H1 (cell line): ENCODE measurements around the gene SERPINA1. TPM values are rescaled to one million over a fixed set of nuclear protein-coding genes. Genes with fewer than 3 reads are reported as not detected.

Experiments used
- CTCF ChIA-PET: fragments of 300-600 bp; sonication (Branson Sonifier 250); formaldehyde crosslinking; loops from one replicate; lab custom pipeline; 2021; ENCODE audit not compliant: partially characterized antibody; lab: Charles Lee
- POLR2A ChIA-PET: fragments of 300-600 bp; sonication (Branson Sonifier 250); formaldehyde crosslinking; loops from one replicate; lab custom pipeline; 2021; ENCODE audit warnings: inconsistent platforms; ENCODE audit not compliant: partially characterized antibody; lab: Charles Lee
- DNase-seq, 2 experiments: peaks; one replicate each; pipeline versions ENCODE4 v3.0.0 to v3.0.0-alpha.2; 2010 to 2022; ENCODE audit warnings: low spot score in 2 of 2, low read depth in 1 of 2, mixed read lengths in 1 of 2
- FAIRE-seq: peaks from 2 replicates; lab custom pipeline; 2011; peaks lifted over from hg19 to GRCh38; lab: Jason Lieb, UNC
- H2AFZ ChIP-seq: 2 replicates; pipeline ENCODE4 v1.8.1; 2012; ENCODE audit warnings: low read length, inconsistent platforms
- H2AK5ac ChIP-seq: 2 replicates; pipeline ENCODE4 v1.6.1; 2013; ENCODE audit warnings: low read depth, low read length
- H2BK120ac ChIP-seq: replicated peaks from 2 replicates; pipeline ENCODE3; 2013; ENCODE audit warnings: low read depth, low read length, inconsistent platforms
- H2BK12ac ChIP-seq: 2 replicates; pipeline ENCODE4 v1.6.1; 2013; ENCODE audit warnings: low read depth, low read length
- H2BK15ac ChIP-seq: 2 replicates; pipeline ENCODE4 v1.6.1; 2013; ENCODE audit warnings: low read length
- H2BK20ac ChIP-seq: 2 replicates; pipeline ENCODE4 v1.6.1; 2013; ENCODE audit warnings: low read length
- H2BK5ac ChIP-seq: 2 replicates; pipeline ENCODE4 v1.6.1; 2013; ENCODE audit warnings: low read depth, low read length
- H3K14ac ChIP-seq: 2 replicates; pipeline ENCODE4 v1.6.1; 2013; ENCODE audit warnings: inconsistent platforms; ENCODE audit not compliant: insufficient read length
- H3K18ac ChIP-seq: 2 replicates; pipeline ENCODE4 v1.6.1; 2013; ENCODE audit warnings: low read length; ENCODE audit errors: extremely low read depth
- H3K23ac ChIP-seq: 2 replicates; pipeline ENCODE4 v1.6.1; 2013; ENCODE audit warnings: inconsistent platforms; ENCODE audit not compliant: insufficient read length
- H3K23me2 ChIP-seq: 2 replicates; pipeline ENCODE4 v1.6.1; 2013; ENCODE audit warnings: low read depth, low read length
- H3K27ac ChIP-seq: 2 replicates; pipeline ENCODE4 v1.6.1; 2011; ENCODE audit warnings: low read depth, low read length, inconsistent platforms
- H3K27me3 ChIP-seq, 4 experiments: replicated peaks in 1 of 4; 1 replicate in 1 of 4; 2 replicates in 3 of 4; pipeline versions ENCODE4 v1.6.1 to v1.8.1; 2011 to 2013; ENCODE audit warnings: low read length in 3 of 4, mild to moderate bottlenecking in 3 of 4, inconsistent platforms in 2 of 4, mixed read lengths in 2 of 4, moderate library complexity in 1 of 4; ENCODE audit not compliant: control insufficient read depth in 3 of 4, insufficient read depth in 3 of 4; ENCODE audit errors: extremely low read depth in 1 of 4
- H3K36me3 ChIP-seq, 4 experiments: 2 replicates each; pipeline versions ENCODE4 v1.6.1 to v1.8.1; 2011 to 2013; ENCODE audit warnings: mild to moderate bottlenecking in 4 of 4, low read length in 3 of 4, moderate library complexity in 2 of 4, control low read depth in 1 of 4, inconsistent platforms in 1 of 4; ENCODE audit not compliant: insufficient read depth in 4 of 4, control insufficient read depth in 2 of 4
- H3K4ac ChIP-seq: replicated peaks from 2 replicates; pipeline ENCODE3; 2013; ENCODE audit warnings: low read length, low read depth, mixed read lengths, inconsistent platforms; ENCODE audit not compliant: insufficient read length
- H3K4me1 ChIP-seq, 4 experiments: replicated peaks in 1 of 4; 1 replicate in 1 of 4; 2 replicates in 3 of 4; pipeline versions ENCODE4 v1.6.1 to v1.8.1; 2011 to 2013; ENCODE audit warnings: low read length in 3 of 4, inconsistent platforms in 2 of 4, mixed read lengths in 1 of 4; ENCODE audit not compliant: insufficient read depth in 4 of 4, control insufficient read depth in 3 of 4
- H3K4me2 ChIP-seq, 2 experiments: 2 replicates each; pipeline versions ENCODE4 v1.6.1 to v1.8.1; 2011 to 2013; ENCODE audit warnings: low read depth in 2 of 2, low read length in 2 of 2, control low read depth in 1 of 2, inconsistent platforms in 1 of 2, mild to moderate bottlenecking in 1 of 2; ENCODE audit not compliant: insufficient read depth in 1 of 2
- H3K4me3 ChIP-seq, 4 experiments: fragments of 200-600, 300-600 bp in 1 of 4; sonication (generic), shearing (Covaris generic), sonication (Bioruptor Twin) in 1 of 4; 2 replicates each; pipeline versions ENCODE4 v1.5.1 to v1.8.1; 2011 to 2016; ENCODE audit warnings: low read length in 4 of 4, low read depth in 3 of 4, control low read depth in 2 of 4, inconsistent platforms in 2 of 4, mild to moderate bottlenecking in 2 of 4, mixed read lengths in 1 of 4, moderate library complexity in 1 of 4; ENCODE audit not compliant: insufficient read depth in 2 of 4; ENCODE audit errors: extremely low read depth in 1 of 4
- H3K56ac ChIP-seq: replicated peaks from 2 replicates; pipeline ENCODE3; 2013; ENCODE audit warnings: low read depth, mild to moderate bottlenecking, mixed read lengths, low read length, inconsistent platforms; ENCODE audit not compliant: insufficient read length
- H3K79me1 ChIP-seq: 2 replicates; pipeline ENCODE4 v1.6.1; 2013; ENCODE audit warnings: low read depth, low read length, control low read depth
- H3K79me2 ChIP-seq, 2 experiments: 2 replicates each; pipeline versions ENCODE4 v1.6.1 to v1.8.1; 2012 to 2013; ENCODE audit warnings: low read length in 2 of 2, mild to moderate bottlenecking in 2 of 2, inconsistent platforms in 1 of 2; ENCODE audit not compliant: insufficient read depth in 2 of 2, control insufficient read depth in 1 of 2
- H3K9ac ChIP-seq, 4 experiments: replicated peaks in 1 of 4; 1 replicate in 1 of 4; 2 replicates in 3 of 4; pipeline versions ENCODE4 v1.6.1 to v1.8.1; 2011 to 2013; ENCODE audit warnings: low read depth in 3 of 4, low read length in 3 of 4, control low read depth in 2 of 4, mild to moderate bottlenecking in 2 of 4, moderate library complexity in 2 of 4, inconsistent platforms in 1 of 4; ENCODE audit errors: extremely low read depth in 1 of 4
- H3K9me3 ChIP-seq, 2 experiments: 2 replicates each; pipeline versions ENCODE4 v1.6.1 to v1.8.1; 2012 to 2013; ENCODE audit warnings: mild to moderate bottlenecking in 2 of 2, moderate library complexity in 2 of 2, control low read depth in 1 of 2, inconsistent platforms in 1 of 2, low read depth in 1 of 2, low read length in 1 of 2, mixed read lengths in 1 of 2; ENCODE audit not compliant: insufficient read depth in 2 of 2
- H4K20me1 ChIP-seq, 2 experiments: replicated peaks in 1 of 2; 2 replicates each; pipeline versions ENCODE3 to v1.8.1; 2011 to 2013; ENCODE audit warnings: inconsistent platforms in 2 of 2, low read length in 2 of 2, mild to moderate bottlenecking in 1 of 2; ENCODE audit not compliant: insufficient read depth in 2 of 2, control insufficient read depth in 1 of 2
- H4K5ac ChIP-seq: 2 replicates; pipeline ENCODE4 v1.6.1; 2013; ENCODE audit warnings: low read length, low read depth, mixed read lengths, inconsistent platforms; ENCODE audit not compliant: insufficient read length
- H4K8ac ChIP-seq: 2 replicates; pipeline ENCODE4 v1.8.0; 2013; ENCODE audit warnings: mild to moderate bottlenecking, moderate library complexity, low read length, inconsistent platforms; ENCODE audit not compliant: insufficient read depth; ENCODE audit errors: extremely low read depth
- H4K91ac ChIP-seq: replicated peaks from 2 replicates; pipeline ENCODE3; 2013; ENCODE audit warnings: low read length, mixed read lengths, inconsistent platforms; ENCODE audit not compliant: insufficient read length
- CTBP2 ChIP-seq: IDR thresholded peaks from 2 replicates; pipeline ENCODE4 v1.7.0; 2011; ENCODE audit warnings: borderline replicate concordance, mild to moderate bottlenecking, moderate library complexity, mixed read lengths, low read length; ENCODE audit not compliant: insufficient read depth, insufficient read length
- HDAC6 ChIP-seq: IDR thresholded peaks from one replicate; pipeline ENCODE4 v1.7.1; 2012; ENCODE audit warnings: low read depth, mild to moderate bottlenecking, inconsistent platforms, low read length, moderate library complexity
- KDM4A ChIP-seq: IDR thresholded peaks from one replicate; pipeline ENCODE4 v1.7.1; 2012; ENCODE audit warnings: low read depth, mild to moderate bottlenecking, moderate library complexity, low read length, inconsistent platforms; ENCODE audit not compliant: severe bottlenecking
- MAFK ChIP-seq: IDR thresholded peaks from 2 replicates; pipeline ENCODE4 v1.6.1; 2012; ENCODE audit warnings: low read depth, mild to moderate bottlenecking, improper control_type of control experiment, low read length
- RBBP5 ChIP-seq: IDR thresholded peaks from 2 replicates; pipeline ENCODE4 v1.7.1; 2012; ENCODE audit warnings: low read depth, mild to moderate bottlenecking, inconsistent platforms, low read length, moderate library complexity, borderline replicate concordance
- USF2 ChIP-seq: IDR thresholded peaks from 2 replicates; pipeline ENCODE4 v1.6.1; 2011; ENCODE audit warnings: low read length, improper control_type of control experiment
- WGBS, 2 experiments: shearing (Covaris generic) in 1 of 2; methylation state at CpG; one replicate each; pipeline versions ENCODE4 v1.1.6 to v1.1.7; 2013 to 2015; ENCODE audit warnings: low lambda C conversion rate in 2 of 2, mixed read lengths in 2 of 2, inconsistent platforms in 1 of 2, low coverage in 1 of 2, missing lambda C conversion rate in 1 of 2; ENCODE audit not compliant: insufficient replicate concordance in 2 of 2, insufficient coverage in 1 of 2, insufficient read length in 1 of 2; ENCODE audit errors: extremely low coverage in 1 of 2, missing lambda C conversion rate in 1 of 2; 5-methylcytosine and 5-hydroxymethylcytosine counted together
- polyA plus RNA-seq, 7 experiments: library from polyadenylated mRNA; depleted of rRNA in 3 of 7; stranded (reverse) in 5 of 7; unstranded in 2 of 7; fragments of >200 nt in 5 of 7; fragments of 200-250 nt in 2 of 7; gene quantifications; 1 replicate in 5 of 7; 2 replicates in 1 of 7; 4 replicates in 1 of 7; pipeline versions ENCODE4 v1.2.1 to v1.2.3, GENCODE V29; 2011 to 2013; ENCODE audit warnings: missing spikeins in 2 of 7, mixed read lengths in 2 of 7
- total RNA-seq: library from RNA; stranded (reverse); fragmentation: NEBNext Ultra II Directional; extraction: Animal tissue kit (Norgen Biotek cat#: 25700); gene quantifications from 2 replicates; pipeline ENCODE4 v1.2.1, GENCODE V29; 2021
- TF ChIP-seq, protein P1 (sequence below), 3 experiments: IDR thresholded peaks; 1 replicate in 2 of 3; 2 replicates in 1 of 3; pipeline versions ENCODE4 v1.5.1 to v1.6.1; 2011; ENCODE audit warnings: low read length in 3 of 3, mild to moderate bottlenecking in 3 of 3, inconsistent platforms in 2 of 3, low read depth in 1 of 3, moderate library complexity in 1 of 3; ENCODE audit not compliant: insufficient read depth in 1 of 3; ENCODE audit errors: control extremely low read depth in 1 of 3

Gene SERPINA1
- total and polyA plus RNA-seq, 2 of the 8 experiments (the other 6 are each of a cell fraction or from before 2014, with no cell fraction given): 0.08 TPM; not detected in 1

- no peak overlapping the region for H4K5ac ChIP-seq
- no peak overlapping the region for H3K14ac ChIP-seq
- no peaks in the 10 kb centered on the region for H3K23me2 ChIP-seq
- no peak overlapping the region for H2AK5ac ChIP-seq
- H2BK120ac ChIP-seq: no peak overlapping the region
- ChIA-PET POLR2A (no interaction called here), CTCF (no interaction called here)
- no peak overlapping the region for H3K4ac ChIP-seq
- 70% methylated on average over 2 of the region's 2 CpGs; no CpG with 5 or more reads in 1 of the 2 experiments for WGBS, 2 experiments
- H2BK12ac ChIP-seq: no peak overlapping the region
- H3K9me3 ChIP-seq: no peaks in the 10 kb centered on the region
- H3K4me3 ChIP-seq: no peak overlapping the region
- no peak overlapping the region for H2BK5ac ChIP-seq
- H3K4me2 ChIP-seq: no peak overlapping the region
- H3K27me3 ChIP-seq: 0 out of 7 replicates have a peak, but pooled peaks cover 0 to 2% (median 0%) of the 10 kb centered on the region in 4 experiments
- no peaks in the 10 kb centered on the region for H3K36me3 ChIP-seq
- no peak overlapping the region for H3K18ac ChIP-seq
- DNase-seq: peak in 1 of 2 experiments; percentile 13
- H3K27ac ChIP-seq: no peak overlapping the region
- H2BK15ac ChIP-seq: no peak overlapping the region
- no peak overlapping the region for H3K23ac ChIP-seq
- TF ChIP-seq CTBP2 (no peak), USF2 (no peak), MAFK (no peak), RBBP5 (no peak), KDM4A (no peak), HDAC6 (no peak)
- TF ChIP-seq, protein P1, sequence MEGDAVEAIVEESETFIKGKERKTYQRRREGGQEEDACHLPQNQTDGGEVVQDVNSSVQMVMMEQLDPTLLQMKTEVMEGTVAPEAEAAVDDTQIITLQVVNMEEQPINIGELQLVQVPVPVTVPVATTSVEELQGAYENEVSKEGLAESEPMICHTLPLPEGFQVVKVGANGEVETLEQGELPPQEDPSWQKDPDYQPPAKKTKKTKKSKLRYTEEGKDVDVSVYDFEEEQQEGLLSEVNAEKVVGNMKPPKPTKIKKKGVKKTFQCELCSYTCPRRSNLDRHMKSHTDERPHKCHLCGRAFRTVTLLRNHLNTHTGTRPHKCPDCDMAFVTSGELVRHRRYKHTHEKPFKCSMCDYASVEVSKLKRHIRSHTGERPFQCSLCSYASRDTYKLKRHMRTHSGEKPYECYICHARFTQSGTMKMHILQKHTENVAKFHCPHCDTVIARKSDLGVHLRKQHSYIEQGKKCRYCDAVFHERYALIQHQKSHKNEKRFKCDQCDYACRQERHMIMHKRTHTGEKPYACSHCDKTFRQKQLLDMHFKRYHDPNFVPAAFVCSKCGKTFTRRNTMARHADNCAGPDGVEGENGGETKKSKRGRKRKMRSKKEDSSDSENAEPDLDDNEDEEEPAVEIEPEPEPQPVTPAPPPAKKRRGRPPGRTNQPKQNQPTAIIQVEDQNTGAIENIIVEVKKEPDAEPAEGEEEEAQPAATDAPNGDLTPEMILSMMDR (IDR thresholded peaks at IDR 0.05; ENCODE audit: control extremely low read depth in 1 of 3, insufficient read depth in 1 of 3, low read depth in 1 of 3, low read length in 3 of 3): no peak
- FAIRE-seq: no peak
- H2BK20ac ChIP-seq: no peak overlapping the region
- no peak overlapping the region for H2AFZ ChIP-seq
- H4K8ac ChIP-seq: no peak overlapping the region
- no peaks in the 10 kb centered on the region for H4K20me1 ChIP-seq
- H3K79me1 ChIP-seq: no peaks in the 10 kb centered on the region
- H3K79me2 ChIP-seq: no peaks in the 10 kb centered on the region
- H4K91ac ChIP-seq: no peak overlapping the region
- H3K9ac ChIP-seq: no peak overlapping the region
- no peak overlapping the region for H3K56ac ChIP-seq
- H3K4me1 ChIP-seq: no peaks in the 10 kb centered on the region
Observed at GRCh38 chr14:94328196-94328595, 60.2 kb downstream of the SERPINA1 start.
